Adipocyte (in vitro differentiated cells): ENCODE results near the gene PTRH2.

Experiments used
- DNase-seq: peaks from one replicate; pipeline ENCODE4 v3.0.0-alpha.2; 2015; ENCODE audit warnings: low read depth
- H3K27me3 ChIP-seq: replicated peaks from 2 replicates; pipeline ENCODE4 v1.7.0; 2013; ENCODE audit warnings: mild to moderate bottlenecking, low read length, moderate library complexity; ENCODE audit not compliant: control insufficient read depth, insufficient read depth
- H3K36me3 ChIP-seq: 2 replicates; pipeline ENCODE4 v1.7.0; 2013; ENCODE audit warnings: low read length, mild to moderate bottlenecking, moderate library complexity; ENCODE audit not compliant: control insufficient read depth, insufficient read depth, severe bottlenecking
- H3K4me1 ChIP-seq: 2 replicates; pipeline ENCODE4 v1.7.0; 2013; ENCODE audit warnings: mild to moderate bottlenecking, low read length, moderate library complexity; ENCODE audit not compliant: control insufficient read depth, insufficient read depth
- H3K4me3 ChIP-seq: 2 replicates; pipeline ENCODE4 v1.7.0; 2013; ENCODE audit warnings: mild to moderate bottlenecking, low read length, moderate library complexity
- H3K9ac ChIP-seq: 2 replicates; pipeline ENCODE4 v1.7.0; 2013; ENCODE audit warnings: mild to moderate bottlenecking, low read length, moderate library complexity
- H3K9me3 ChIP-seq: 2 replicates; pipeline ENCODE4 v1.7.0; 2013; ENCODE audit warnings: mild to moderate bottlenecking, low read length, moderate library complexity; ENCODE audit not compliant: control insufficient read depth

Gene PTRH2

DNA sequence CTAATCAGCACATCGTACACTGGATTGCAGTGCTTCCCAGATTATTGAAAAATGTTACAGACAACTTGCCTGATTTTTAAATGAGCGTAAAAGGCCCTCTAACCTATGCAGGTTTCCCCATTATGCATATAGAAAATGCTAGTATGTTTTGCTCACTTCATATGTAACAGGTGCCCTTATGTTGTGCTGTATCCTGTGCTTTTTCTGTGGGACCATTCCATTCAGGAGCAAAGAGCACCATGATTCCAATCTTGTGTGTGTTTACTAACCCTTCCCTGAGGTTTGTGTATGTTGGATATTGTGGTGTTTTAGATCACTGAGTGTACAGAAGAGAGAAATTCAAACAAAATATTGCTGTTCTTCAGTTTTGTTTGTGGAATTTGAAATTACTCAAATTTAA lies 12.9 kb downstream of the PTRH2 start:
- no peaks in the 10 kb centered on the region for H3K27me3 ChIP-seq
- no peak for DNase-seq
- H3K4me3 ChIP-seq, result no peak overlapping the region
- H3K4me1 ChIP-seq, result peaks cover 41% of the 10 kb centered on the region
- no peaks in the 10 kb centered on the region for H3K9me3 ChIP-seq
- H3K36me3 ChIP-seq, result peaks cover 95% of the 10 kb centered on the region
- H3K9ac ChIP-seq, result no peak overlapping the region

DNA sequence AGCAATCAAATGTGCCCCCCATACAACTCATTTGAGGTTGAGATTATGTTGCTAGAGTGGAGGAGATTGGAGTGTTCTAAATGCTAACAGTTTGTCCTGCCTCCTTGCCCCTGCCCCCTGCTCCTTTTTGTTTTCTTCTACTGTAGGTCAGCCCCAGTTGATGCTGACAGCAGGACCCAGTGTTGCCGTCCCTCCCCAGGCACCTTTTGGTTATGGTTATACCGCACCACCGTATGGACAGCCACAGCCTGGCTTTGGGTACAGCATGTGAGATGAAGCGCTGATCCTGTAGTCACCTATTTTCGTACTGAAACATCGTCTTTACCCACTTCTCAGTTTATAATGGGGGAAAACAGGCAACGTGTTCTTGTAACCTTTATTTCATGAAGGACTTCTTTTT lies 13.6 kb downstream of the PTRH2 start:
- H3K27me3 ChIP-seq, result no peaks in the 10 kb centered on the region
- H3K9ac ChIP-seq, result no peak overlapping the region
- no peak overlapping the region for H3K4me3 ChIP-seq
- H3K4me1 ChIP-seq, result peaks cover 43% of the 10 kb centered on the region
- DNase-seq, result no peak
- H3K9me3 ChIP-seq, result no peaks in the 10 kb centered on the region
- H3K36me3 ChIP-seq, result peaks cover 95% of the 10 kb centered on the region

DNA sequence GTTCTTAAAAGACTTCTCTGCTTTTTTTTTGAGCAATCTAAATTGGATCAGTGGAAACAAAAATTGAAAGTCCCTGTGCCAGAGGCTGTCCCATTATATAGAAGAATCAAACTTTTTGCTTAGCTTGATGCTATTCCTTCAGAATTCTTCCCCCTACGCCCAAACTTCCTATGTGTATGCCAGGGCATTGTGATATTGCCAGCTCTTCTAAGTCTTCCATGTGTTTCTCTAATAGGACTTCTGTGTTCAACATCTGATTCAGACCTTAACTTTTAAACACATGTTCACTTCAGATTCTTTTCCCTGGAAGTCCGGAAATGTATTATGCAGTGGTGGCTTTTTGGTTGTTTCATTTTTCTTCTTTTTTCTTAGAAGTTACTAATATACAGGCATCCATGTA lies 18.7 kb downstream of the PTRH2 start:
- Histone ChIP-seq H3K4me1 (peaks cover 13% of the 10 kb centered on the region), H3K9ac (peak overlapping the region; percentile 11), H3K4me3 (no peak overlapping the region), H3K9me3 (no peaks in the 10 kb centered on the region), H3K27me3 (no peaks in the 10 kb centered on the region), H3K36me3 (peaks cover 97% of the 10 kb centered on the region)
- no peak for DNase-seq

DNA sequence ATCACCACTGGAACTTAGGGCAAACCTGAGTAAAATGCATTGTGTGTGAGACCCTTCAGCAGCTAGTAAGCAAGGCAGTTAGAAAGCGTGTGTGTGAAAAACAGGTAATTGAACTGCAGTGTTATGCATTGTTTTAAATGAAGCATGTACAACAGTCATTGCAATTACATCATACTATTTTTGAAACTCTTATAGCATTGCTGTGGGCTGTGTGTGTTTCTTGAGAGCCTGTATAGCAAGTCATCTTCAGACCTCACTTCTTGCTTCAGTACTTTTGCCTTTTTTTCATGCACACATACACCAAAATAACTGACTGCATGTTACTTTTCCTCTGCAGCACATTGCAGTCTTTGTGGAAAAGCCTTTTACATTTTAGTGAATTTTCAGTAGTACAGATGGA lies 19.2 kb downstream of the PTRH2 start:
- Histone ChIP-seq H3K9me3 (no peaks in the 10 kb centered on the region), H3K9ac (peak overlapping the region; percentile 11), H3K27me3 (no peaks in the 10 kb centered on the region), H3K4me1 (peaks cover 13% of the 10 kb centered on the region), H3K4me3 (no peak overlapping the region), H3K36me3 (peaks cover 97% of the 10 kb centered on the region)
- peak; percentile 21 for DNase-seq

DNA sequence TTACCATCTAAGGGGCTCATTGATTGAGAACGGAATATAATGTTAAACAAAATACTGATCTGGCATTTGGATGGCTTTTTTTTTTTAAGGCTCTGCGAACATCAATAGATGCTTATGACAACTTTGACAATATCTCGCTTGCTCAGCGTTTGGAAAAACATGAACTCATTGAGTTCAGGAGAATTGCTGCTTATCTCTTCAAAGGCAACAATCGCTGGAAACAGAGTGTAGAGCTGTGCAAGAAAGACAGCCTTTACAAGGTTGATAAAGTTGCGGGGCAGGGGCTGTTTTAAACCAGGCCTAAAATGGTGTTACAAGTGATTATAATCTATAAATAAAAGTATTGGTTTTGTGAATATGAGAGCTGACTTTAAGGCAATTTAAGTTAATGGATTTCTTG lies 22.3 kb downstream of the PTRH2 start:
- Histone ChIP-seq H3K36me3 (peaks cover 100% of the 10 kb centered on the region), H3K27me3 (no peaks in the 10 kb centered on the region), H3K9ac (no peak overlapping the region), H3K9me3 (no peaks in the 10 kb centered on the region), H3K4me3 (no peak overlapping the region), H3K4me1 (peaks cover 21% of the 10 kb centered on the region)
- no peak for DNase-seq

DNA sequence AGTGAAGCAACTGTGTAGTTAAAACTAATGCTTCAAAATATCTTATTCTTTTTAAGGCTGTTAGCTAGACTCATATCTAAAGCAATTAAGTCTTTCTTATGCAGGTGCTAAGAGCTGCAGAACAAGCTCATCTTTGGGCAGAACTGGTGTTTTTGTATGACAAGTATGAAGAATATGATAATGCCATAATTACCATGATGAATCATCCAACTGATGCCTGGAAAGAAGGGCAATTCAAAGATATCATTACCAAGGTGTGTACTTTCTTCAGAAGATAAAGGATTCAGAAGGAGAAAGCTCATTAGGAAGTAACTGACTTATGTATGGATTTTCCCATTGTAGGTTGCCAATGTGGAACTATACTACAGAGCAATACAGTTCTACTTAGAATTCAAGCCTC lies 23.9 kb downstream of the PTRH2 start:
- DNase-seq, result no peak
- no peaks in the 10 kb centered on the region for H3K27me3 ChIP-seq
- peaks cover 17% of the 10 kb centered on the region for H3K4me1 ChIP-seq
- H3K4me3 ChIP-seq, result no peak overlapping the region
- peaks cover 100% of the 10 kb centered on the region for H3K36me3 ChIP-seq
- H3K9ac ChIP-seq, result no peak overlapping the region
- H3K9me3 ChIP-seq, result no peaks in the 10 kb centered on the region

DNA sequence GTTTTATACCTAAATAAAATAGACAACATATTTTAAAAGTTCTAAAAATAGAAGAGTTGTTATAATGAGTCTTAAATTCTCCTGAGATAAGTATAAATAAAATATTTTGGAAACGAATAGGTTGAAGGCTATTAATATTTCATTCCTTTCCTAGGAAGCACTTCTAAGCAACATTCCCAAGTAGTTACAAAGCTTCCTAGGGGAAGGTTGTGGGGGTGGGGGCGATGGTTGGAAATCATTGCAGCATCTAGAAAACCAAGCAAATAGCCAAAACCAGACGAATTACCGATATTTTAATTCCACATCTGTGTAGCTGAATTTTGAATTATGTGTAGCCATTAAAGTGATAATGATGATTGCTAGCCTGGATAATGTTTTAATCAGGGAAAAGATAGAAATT lies 26.9 kb downstream of the PTRH2 start:
- H3K4me1 ChIP-seq, result peaks cover 28% of the 10 kb centered on the region
- H3K36me3 ChIP-seq, result peaks cover 100% of the 10 kb centered on the region
- no peak for DNase-seq
- no peaks in the 10 kb centered on the region for H3K9me3 ChIP-seq
- H3K4me3 ChIP-seq, result peak overlapping the region; percentile 47
- no peaks in the 10 kb centered on the region for H3K27me3 ChIP-seq
- peak overlapping the region; percentile 9 for H3K9ac ChIP-seq

DNA sequence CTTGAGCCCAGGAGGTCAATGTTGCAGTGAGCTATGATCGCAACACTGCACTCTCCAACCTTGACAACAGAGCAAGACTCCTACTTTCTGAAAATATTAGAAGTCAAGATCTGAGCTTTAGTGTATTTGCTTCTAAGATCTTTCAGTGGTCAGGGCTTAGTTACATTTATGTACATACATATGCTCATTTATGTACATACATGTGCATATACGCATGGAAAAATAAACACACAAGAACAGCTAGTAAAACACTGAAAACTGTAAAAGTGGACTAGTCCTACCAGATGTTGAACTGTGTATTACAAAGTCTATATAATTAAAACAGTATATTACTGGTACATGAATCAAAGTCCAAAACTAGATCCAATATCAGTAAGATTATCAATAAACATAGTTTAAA lies 28.3 kb downstream of the PTRH2 start:
- DNase-seq, result no peak
- Histone ChIP-seq H3K27me3 (no peaks in the 10 kb centered on the region), H3K4me3 (no peak overlapping the region), H3K9ac (no peak overlapping the region), H3K4me1 (peaks cover 28% of the 10 kb centered on the region), H3K9me3 (no peaks in the 10 kb centered on the region), H3K36me3 (peaks cover 100% of the 10 kb centered on the region)

DNA sequence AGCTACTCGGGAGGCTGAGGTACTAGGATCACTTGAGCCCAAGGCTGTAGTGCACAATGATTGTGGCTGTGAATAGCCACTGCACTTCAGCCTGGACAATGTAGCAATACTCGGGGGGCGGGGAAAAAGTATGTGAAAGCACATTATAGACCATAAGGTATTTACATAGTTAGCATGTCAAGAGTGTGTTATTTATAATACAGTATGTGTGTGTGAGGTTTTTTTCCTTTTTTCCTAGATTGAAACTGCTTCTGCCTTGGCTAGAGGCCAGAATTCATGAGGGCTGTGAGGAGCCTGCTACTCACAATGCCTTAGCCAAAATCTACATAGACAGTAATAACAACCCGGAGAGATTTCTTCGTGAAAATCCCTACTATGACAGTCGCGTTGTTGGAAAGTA lies 30.5 kb downstream of the PTRH2 start:
- Histone ChIP-seq H3K9me3 (no peaks in the 10 kb centered on the region), H3K4me3 (no peak overlapping the region), H3K4me1 (peaks cover 28% of the 10 kb centered on the region), H3K9ac (peak overlapping the region; percentile 5), H3K36me3 (peaks cover 99% of the 10 kb centered on the region), H3K27me3 (no peaks in the 10 kb centered on the region)
- no peak for DNase-seq

DNA sequence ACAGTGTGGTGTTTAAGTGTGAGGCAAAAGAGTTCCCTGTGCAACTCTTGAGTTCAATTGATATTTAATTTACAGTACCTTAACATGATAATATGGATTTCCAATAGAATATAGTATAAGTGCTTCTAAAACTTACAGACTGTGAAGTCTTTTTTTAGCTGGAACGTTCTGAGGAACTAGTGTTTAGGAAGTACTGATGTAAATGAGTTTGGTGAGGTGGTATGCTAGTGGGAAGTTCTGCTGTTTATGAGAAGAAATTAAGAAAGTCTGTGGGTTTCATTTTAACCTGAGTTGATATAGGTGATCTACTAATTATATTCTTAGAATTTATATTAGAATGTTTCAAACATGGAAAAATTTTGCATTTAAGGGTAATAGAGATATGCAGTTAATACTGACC lies 32.0 kb downstream of the PTRH2 start:
- Histone ChIP-seq H3K36me3 (peaks cover 99% of the 10 kb centered on the region), H3K4me3 (no peak overlapping the region), H3K27me3 (no peaks in the 10 kb centered on the region), H3K9ac (no peak overlapping the region), H3K9me3 (no peaks in the 10 kb centered on the region), H3K4me1 (peaks cover 26% of the 10 kb centered on the region)
- no peak for DNase-seq

DNA sequence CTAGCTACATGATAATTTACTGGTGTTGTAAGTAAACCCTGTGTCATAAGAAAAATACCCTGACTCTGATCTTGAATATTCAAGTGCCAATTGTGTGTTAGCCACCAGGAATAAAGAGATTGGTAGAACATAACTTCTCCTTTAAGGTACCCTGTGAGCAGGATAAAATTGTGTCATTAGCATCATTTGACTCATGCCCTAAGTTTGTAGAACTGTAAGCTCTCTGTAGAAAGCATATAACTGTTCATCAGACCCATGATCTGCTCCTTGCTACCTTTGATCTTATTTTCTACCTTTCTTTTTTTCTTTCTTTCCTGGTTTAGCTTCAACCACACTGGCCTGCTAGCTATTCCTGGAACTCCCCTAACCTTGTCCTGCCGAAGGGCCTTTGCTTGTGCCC lies 35.8 kb downstream of the PTRH2 start:
- no peak for DNase-seq
- Histone ChIP-seq H3K9ac (no peak overlapping the region), H3K9me3 (no peaks in the 10 kb centered on the region), H3K27me3 (no peaks in the 10 kb centered on the region), H3K36me3 (peaks cover 98% of the 10 kb centered on the region), H3K4me3 (no peak overlapping the region), H3K4me1 (peaks cover 23% of the 10 kb centered on the region)

DNA sequence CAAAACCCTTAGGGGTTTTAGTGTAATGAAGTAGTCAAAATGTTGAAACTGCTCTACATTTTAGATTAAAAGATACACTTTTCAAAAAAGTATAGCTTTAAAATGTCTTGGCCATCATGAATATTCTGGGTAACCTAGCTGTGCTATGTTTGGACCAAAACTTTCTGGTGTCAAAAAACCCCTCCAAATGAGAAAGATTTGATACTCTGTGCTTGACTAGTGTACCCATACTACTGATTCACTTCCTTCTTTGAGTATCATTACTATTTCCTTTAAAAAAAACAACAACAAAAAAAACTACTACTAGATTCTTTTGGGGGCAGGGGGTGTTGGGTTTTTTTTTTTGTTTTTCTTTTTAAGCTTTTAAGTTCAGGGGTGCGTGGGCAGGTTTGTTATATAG lies 37.3 kb downstream of the PTRH2 start:
- Histone ChIP-seq H3K36me3 (peaks cover 96% of the 10 kb centered on the region), H3K4me1 (peaks cover 28% of the 10 kb centered on the region), H3K27me3 (no peaks in the 10 kb centered on the region), H3K9ac (no peak overlapping the region), H3K4me3 (no peak overlapping the region), H3K9me3 (no peaks in the 10 kb centered on the region)
- DNase-seq, result no peak
